HG03521 (cell line): ENCODE measurements around the gene PRICKLE2.

Source experiments
- ATAC-seq: cut with Tn5 transposase; IDR thresholded peaks from one replicate; pipeline ENCODE4 v1.9.1; 2021; ENCODE audit warnings: mild to moderate bottlenecking, moderate library complexity; ENCODE audit not compliant: unreplicated experiment

PRICKLE2 gene

DNA sequence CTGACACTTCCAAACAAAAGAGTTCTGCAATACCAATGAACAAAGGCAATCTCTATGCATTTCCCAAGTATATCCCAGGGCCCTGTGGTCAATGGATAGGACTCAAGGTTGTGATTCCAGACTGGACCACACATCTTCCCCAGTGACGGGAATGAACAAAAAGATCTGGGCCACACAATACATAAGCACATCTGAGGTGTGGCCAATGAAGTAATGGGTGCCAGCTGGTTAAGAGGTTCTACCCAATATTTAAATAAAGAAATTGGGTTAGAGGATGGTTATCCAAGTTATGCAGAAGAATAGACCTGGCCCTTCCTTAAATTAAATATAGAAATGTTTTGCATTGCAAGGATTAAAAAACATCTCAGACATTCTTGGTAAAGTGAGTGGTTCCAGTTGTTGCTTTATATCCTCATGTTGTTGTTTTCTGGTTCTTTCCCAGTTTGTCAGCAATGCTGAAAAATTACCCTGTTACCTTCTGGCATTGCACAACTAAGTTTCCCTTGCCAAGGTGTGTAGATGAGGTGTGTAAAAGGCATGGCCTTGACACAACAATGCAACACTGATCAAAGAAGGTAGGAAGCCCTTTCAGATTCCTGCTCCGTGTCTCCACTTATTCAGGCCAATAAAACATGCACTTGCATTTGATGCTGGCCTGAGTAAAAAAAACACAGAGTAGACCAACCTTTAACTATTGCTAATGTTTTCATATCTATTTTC lies 86.5 kb downstream of the PRICKLE2 start:
- ATAC-seq, result no peak

DNA sequence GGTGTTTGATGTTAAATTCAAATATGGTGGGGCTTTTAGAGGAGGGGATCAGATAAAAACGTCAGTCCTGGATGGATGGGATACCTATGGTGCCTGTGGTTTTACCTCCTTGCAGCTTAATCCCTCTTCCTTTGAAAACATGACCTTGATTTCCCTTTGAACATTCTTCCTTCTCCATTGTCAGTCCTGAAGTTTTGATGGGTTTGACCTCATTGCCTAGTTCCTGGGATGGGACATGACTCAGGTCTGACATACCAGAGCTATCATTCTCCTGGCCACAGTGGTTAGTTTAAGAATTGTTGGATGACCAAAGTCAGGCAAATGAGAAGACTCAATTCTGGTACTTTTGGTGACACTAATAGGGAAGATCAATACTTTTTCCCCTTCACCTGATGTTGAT lies 87.2 kb downstream of the PRICKLE2 start:
- no peak for ATAC-seq

DNA sequence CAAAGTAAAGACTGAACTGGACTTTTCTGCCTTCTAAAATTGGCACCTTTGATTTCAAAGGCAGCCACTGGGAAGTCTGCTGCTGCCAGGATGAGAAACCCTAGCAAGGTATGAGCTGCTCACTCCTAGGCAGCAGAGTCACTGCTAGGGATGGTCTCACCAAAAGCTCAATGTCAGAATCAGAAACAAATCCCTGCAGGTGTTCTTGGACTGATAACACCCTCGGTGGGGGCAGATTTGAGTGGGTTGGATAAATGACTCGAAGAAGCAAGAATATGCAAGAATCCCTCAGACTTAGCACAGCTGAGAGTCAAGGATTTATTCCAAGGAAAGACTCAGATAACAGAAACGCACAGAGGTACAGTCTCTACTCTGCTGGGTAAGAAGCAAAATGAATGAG lies 90.4 kb downstream of the PRICKLE2 start:
- ATAC-seq, result no peak

DNA sequence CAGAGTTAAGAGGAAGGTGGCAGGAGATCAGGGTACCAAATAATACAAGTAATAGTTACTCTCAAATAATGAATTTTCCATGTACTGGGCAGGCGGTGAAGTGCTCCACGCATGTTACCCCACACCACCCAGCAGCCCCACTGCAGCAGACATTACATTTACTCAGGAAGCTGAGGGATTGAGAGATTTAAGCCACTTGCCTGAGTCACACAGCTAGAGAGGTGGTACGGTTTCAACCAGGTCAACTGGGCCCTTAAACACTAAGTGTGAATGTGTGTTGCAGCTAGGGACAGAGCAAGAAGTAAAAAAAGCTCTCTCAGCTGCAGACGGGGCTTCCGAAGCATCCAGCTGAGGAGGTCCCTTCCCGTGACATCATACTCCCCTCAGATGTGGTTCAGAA lies 91.3 kb downstream of the PRICKLE2 start:
- ATAC-seq, result no peak

DNA sequence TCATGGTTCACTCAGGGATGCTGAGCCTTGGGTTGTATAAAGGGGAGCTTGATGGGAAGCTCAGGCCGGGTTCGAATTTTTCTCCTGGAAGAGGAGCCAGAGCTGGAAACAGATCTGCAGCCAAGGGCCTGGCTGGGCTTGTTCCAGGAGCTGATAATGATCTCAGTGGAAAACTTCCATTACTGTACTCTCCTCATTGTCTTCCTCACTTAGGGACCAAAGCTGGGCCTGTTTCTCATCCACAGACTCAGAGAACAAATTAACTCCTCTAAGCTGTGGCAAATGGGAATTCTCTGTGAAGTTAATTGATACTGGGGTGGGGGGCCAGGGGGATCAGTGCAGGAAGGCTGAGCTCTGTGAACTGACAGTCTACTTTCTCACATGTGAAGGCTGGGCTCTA lies 92.0 kb downstream of the PRICKLE2 start:
- ATAC-seq, result no peak

DNA sequence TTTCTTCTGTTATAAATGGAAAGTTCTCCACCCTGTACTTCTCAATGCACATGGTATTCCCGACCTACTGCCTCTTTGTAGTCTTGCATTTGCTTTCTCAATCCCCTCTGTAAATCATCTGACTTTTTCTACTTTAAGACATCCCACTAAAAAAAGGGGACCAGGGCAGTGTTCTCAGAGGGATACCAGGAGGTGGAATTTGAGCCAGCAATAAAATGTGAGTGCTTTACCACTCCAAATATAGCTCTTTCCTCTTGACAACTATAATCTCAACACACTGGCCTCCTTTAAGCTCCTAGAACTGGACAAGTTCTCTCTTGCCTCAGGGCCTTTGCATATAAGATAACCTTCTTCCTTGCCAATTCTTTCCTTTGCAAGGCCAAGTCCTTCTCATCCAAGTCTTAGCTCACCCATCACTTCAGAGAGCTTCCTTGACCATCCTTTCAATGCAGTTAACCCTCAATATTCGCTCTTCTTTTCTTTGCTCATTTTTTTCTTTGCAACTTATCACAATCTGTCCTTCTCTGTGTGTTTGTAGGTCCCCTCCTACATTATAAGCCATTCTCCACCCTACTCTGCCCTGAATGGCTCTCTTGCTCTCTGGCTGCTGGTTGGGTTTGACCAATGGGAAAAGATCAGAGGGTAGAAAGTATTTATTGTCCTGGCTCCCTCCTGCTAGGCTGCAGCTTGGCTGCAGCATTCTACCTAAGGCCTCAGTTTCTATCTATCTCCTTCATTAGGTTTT lies 93.4 kb downstream of the PRICKLE2 start:
- no peak for ATAC-seq

DNA sequence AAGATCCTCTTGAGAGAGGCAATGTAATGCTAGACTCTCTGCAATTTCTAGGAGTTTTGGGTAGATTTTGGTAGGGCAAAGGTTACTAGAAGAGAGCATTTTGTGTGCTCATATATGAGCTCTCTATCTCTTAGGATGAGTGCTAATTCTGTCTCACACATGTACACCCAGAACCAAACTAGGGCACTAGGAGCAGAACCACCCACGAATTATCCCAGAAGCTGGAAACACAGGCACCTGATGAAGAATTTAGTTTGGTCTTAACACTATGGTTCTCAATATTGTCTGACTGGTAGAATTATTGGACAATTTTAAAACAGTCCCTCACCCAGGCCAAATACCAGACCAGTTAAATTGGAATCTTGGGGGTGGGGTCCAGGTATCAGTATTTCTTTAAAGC lies 94.8 kb downstream of the PRICKLE2 start:
- ATAC-seq, result no peak

DNA sequence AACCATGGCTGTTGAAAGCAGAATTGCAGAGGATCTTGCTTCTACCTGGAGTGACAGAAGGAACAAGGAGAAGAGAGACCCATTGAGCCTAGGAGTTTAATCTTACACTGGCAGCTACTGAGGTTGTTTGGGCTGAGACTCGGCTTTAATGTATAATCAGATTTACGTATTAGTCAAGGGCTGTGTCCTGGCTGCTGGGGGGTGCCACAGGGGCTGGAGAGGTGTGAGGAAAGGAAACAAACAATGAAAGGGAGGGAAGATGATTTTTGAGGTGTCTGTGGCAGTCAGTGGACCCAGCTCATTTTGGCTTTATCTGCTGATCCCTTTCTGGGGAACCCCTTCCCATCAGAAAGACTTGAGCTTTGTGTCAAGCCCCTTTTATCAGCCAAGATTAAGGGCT lies 95.7 kb downstream of the PRICKLE2 start:
- no peak for ATAC-seq

DNA sequence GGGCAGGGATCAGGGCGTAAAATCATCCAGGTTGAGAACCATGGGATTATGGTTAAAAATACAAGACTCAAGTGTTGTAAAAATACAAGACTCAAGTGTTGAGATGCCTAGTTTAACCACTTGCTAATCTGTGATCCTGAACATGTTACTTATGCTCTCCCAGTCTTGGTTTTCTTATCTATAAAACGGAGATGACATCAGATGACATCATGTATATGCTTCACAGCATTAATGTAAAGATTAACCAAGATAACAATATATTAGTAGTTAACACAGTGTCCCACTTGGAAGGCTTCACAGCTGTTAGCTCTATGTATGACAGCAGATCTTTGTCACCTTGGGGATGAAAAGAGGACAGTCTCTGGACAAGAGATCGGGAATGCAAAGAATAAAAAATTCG lies 96.2 kb downstream of the PRICKLE2 start:
- no peak for ATAC-seq

DNA sequence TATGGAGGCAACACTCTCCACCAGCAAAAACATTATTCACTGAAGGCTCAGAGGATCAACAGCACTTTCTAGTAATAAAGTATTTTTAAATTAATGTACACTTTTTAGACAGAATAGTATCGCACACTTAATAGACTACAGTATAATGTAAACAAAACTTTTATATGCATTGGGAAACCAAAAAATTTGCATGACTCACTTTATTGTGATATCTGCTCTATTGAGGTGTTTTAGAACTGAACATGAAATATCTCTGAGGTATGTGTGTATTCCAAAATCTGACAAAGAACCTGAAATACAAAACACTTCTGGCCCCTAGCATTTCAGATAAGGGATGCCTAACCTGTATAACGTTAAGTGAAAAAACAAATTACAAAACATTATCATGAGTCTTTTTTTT lies 99.7 kb downstream of the PRICKLE2 start:
- no peak for ATAC-seq

DNA sequence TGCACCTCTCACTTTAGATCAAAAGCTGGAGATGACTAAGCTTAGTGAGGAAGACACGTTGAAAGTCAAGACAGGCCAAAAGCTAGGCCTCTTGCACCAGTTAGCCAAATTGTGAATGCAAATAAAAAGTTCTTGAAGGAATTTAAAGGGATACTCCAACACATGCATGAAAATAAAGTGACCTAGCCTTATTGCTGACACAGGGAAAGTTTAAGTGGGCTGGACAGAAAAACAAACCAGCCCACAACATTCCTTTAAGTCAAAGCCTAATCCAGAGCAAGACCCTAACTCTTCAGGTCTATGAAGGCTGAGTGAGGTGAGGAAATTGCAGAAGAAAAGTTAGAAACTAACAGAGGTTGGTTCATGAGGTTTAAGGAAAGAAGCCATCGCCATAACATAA lies 101.3 kb downstream of the PRICKLE2 start:
- ATAC-seq, result no peak

DNA sequence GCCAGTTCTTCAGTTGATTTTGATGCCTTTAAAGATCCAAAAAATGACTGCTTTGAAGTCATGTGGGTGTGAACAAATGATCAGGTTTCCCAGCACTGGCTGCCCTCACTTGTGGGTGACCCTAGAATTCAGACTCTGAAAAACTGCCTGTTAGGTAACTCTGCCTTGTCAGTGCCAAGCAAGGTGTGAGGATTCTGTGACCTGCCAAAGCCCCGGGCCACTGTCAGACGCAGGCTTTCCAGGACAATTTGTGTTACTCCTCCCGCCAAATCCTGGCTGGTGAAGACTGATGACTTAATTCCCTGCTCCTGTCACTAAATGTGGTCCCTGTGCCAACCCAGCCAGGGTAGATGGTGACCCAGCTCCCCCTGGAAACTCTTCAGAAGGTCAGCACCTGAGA lies 102.8 kb downstream of the PRICKLE2 start:
- ATAC-seq, result no peak

DNA sequence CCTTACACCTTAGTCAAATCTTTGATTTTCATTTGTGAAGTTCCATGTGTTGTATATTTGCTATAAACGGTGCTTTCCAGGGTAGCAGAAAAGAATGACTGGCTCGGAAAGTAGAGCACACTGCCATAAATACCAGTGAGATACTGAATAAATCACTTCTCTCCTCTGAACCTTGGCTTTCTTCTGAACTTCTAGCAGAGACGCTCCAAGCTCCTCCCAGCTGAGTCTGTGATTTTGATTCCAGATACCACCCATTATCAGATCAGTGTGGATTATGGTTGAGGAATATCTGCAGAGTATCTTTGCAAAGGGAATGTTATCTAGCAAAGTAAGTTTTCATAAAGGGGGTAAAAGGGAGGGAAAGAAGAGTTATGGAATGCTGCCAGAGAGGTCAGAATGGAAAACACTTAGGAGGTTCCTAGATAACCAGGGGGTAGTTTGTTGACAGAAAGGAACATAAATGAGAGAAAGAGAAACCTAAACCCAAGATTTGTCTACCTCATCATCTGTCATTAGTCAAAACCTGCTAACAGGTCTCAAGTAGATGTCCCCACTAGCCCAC lies 103.4 kb downstream of the PRICKLE2 start:
- no peak for ATAC-seq

DNA sequence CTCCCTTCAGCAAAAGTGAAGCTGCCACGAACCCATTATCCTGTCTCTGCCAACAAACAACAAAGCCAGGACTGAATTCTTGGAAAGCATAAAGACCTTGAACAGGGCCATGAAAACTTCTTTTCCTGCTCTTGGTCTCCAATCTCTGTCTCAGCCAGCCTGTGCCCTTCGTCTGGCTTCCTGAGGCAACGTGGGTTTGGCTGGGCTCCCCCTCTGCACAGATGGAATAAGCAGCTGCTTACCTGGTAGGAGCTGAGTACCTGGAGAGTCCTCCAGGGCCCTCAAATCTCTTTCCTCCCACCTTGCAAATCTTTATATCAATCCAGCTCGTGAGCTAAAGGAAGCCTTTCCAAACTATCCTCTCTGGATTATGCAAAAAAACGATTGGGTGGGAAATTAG lies 104.4 kb downstream of the PRICKLE2 start:
- ATAC-seq, result no peak

DNA sequence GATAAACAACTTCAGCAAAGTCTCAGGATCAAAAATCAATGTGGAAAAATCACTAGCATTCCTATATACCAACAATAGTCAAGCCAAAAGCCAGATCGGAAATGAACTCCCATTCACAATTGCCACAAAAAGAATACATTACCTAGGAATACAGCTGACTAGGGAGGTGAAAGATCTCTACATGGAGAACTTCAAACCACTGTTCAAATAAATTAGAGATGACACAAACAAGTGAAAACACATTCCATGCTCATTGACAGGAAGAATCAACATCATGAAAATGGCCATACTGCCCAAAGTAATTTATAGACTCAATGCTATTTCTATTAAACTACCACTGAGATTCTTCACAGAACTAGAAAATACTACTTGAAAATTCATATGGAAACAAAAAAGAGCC lies 107.8 kb downstream of the PRICKLE2 start:
- no peak for ATAC-seq

DNA sequence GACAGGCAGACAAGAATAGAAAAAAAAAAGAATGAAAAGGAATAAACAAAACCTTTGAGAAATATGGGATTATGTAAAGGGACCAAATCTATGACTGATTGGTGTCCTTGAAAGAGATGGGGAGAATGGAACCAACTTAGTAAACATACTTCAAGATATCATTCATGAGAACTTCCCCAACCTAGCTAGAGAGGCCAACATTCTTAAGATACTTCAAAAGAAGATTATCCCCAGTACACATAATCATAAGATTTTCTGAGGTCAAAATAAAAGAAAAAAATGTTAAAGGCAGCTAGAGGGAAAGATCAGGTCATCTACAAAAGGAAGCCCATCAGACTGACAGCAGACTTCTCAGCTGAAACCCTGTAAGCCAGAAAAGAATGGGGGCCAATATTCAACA lies 110.6 kb downstream of the PRICKLE2 start:
- ATAC-seq, result no peak

DNA sequence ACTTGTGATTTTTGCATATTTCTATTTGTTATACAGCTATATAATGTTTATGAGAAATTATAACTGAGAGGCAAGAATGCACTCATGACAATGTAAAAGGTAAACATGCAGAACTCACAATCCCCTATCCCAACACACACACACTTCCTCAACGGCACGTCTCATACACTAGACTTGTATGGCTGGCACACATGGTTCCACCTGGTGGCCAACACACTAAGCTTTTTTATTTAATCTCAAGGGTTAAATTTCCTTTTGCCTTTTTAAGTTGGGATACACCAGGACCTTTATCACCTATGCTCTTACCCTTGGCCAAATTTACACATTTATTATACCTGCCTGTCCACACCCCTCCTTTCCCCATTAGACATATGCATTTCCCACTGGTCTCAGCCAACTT lies 113.4 kb downstream of the PRICKLE2 start:
- ATAC-seq, result no peak

DNA sequence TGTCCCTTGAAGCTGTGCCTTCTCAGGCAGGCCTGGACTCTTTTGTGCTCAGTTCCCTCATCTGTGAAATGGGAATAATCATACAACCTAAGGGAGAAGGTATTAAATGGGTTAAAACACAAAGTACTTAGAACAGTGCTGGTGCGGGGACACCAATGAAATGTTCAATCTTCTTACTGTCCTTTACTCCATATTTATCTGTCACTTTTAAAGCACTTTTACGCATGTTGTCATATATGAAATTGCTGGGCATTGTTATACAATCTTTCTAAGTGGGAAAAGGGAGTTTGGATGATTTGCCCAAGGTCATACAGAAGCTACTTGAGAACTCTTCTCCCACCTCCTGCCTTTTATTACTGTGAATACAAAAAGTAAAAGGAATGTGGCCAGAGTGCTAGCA lies 114.2 kb downstream of the PRICKLE2 start:
- no peak for ATAC-seq

DNA sequence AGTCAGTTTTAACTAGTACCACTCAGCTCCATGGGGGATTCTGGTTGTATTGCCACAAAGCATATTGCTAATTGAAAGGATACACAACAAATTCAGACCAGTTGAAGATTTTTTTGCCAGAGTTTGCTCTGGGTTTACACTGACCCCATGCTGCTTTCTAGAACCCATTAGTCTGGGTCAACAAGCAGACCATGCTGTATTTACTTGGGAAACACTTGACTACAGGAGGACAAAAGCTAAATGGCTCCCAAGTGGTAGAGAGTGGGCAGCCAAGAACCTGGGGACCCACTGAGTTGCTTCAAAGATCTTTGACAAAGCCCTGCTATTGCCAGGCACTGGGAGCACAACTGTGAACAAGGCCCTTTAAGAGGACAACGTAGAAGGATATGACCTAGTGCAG lies 115.2 kb downstream of the PRICKLE2 start:
- ATAC-seq, result no peak

DNA sequence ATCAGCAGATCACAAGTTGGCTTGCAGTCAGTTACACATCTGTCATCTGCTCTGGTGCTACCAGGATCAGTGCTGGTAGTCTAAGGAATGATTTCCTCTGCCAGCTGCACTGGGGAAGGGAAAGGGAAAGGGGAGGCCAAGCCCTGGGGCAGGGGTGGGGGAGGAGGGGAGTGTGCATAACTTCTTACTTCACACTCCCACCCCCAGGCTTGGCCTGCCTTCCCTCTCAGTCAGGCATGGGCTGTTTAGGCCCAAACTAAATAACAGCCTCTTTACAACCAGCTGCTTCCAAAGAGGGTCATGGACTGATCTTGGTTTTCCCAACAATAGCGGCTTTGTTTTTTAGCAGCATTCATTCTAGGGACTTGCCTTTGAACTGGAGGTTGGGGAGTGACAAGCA lies 115.8 kb downstream of the PRICKLE2 start:
- no peak for ATAC-seq

DNA sequence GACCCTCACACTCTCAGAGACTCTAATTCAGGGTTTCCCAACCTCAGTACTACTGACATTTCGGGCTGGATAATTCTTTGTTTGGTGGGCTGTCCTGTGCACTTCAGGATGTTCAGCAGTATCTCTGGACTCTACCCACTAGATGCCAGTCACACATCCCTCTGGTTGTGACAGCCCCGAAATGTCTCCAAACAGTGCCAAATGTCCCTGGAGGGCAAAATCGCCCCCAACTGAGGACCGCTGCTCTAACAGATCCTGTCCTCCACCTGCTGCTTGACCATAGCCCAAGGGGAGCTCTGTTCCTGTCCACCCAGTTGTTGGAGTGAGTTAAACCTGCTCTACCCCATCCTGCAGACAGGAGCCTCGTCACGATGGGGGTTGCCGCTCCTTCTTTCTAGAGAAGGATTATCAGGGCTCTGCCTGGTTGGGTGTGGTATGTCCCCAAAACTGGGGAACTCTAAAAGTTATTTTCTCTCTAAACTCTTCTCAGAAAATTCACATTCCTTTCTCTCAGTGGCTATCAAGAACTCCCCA lies 116.4 kb downstream of the PRICKLE2 start:
- no peak for ATAC-seq

DNA sequence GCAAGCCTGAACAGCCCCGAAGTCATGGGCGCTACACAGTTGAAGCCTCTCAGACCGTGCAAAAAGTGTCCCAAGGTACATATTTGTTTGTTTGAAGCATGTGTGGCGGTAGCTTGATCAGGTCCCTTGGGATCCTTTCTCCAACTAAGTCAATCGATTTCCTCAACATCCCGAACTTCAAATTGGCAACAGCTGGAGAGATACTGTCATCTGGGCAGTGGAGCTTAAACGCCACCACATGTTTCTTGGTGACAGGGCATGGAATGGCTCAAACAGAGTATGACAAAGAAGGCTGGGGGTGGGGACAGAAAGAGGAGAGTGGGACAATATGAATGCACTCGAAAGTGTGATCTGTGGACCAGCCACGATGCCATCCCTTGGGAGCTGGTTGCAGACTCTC lies 117.0 kb downstream of the PRICKLE2 start:
- no peak for ATAC-seq
